GM12878 (cell line): ENCODE data around the gene DOCK1. TPM values are rescaled to one million over a fixed set of nuclear protein-coding genes. Genes with fewer than 3 reads are reported as not detected.

ENCODE experiments used
- ATAC-seq: fragments of 200-7000 bp; cut with Tn5 transposase; 3 replicates; pipeline ENCODE4 v1.9.1; 2020; ENCODE audit warnings: mild to moderate bottlenecking, moderate library complexity
- BruUV-seq: library from RNA; stranded (reverse); fragments of 400-500 nt; replicated peaks from 2 replicates; lab custom pipeline; 2021; lab: Mats Ljungman, UMichigan
- CTCF ChIA-PET: fragments of 300-600 bp; sonication (Branson Sonifier 250); formaldehyde crosslinking; extraction: SDS; loops from one replicate; lab custom pipeline; 2021; ENCODE audit warnings: inconsistent platforms; lab: Yijun Ruan, JAX
- POLR2A ChIA-PET: fragments of 350-600 bp; formaldehyde crosslinking; extraction: SDS; loops from one replicate; lab custom pipeline; 2021; ENCODE audit warnings: inconsistent platforms; lab: Charles Lee
- RAD21 ChIA-PET: fragments of 300-600 bp; sonication (Branson Sonifier 250); formaldehyde crosslinking; loops from one replicate; lab custom pipeline; 2023; ENCODE audit warnings: antibody characterized with exemption; ENCODE audit not compliant: unreplicated experiment; lab: Charles Lee
- SMC1A ChIA-PET: fragments of 300-600 bp; sonication (Branson Sonifier 250); formaldehyde crosslinking; loops from one replicate; lab custom pipeline; 2023; ENCODE audit not compliant: unreplicated experiment, uncharacterized antibody; lab: Charles Lee
- DNase-seq: peaks from one replicate; pipeline ENCODE4 v3.0.0-alpha.2; 2011; ENCODE audit warnings: low read depth, low spot score
- FAIRE-seq: peaks from 3 replicates; lab custom pipeline; 2011; peaks lifted over from hg19 to GRCh38; lab: Jason Lieb, UNC
- H2AFZ ChIP-seq: 2 replicates; pipeline ENCODE4 v1.6.0; 2011; ENCODE audit warnings: low read depth, low read length, control low read depth; ENCODE audit not compliant: control insufficient read depth
- H3K27ac ChIP-seq: 2 replicates; pipeline ENCODE4 v1.5.1; 2011; ENCODE audit warnings: control low read depth; ENCODE audit not compliant: control insufficient read depth, insufficient read depth
- H3K27me3 ChIP-seq, 2 experiments: replicated peaks in 1 of 2; 2 replicates each; pipeline versions ENCODE4 v1.6.0 to v1.6.1; 2011; ENCODE audit warnings: low read length in 1 of 2; ENCODE audit not compliant: control insufficient read depth in 2 of 2, insufficient read depth in 2 of 2
- H3K36me3 ChIP-seq, 2 experiments: 2 replicates each; pipeline ENCODE4 v1.5.1; 2011; ENCODE audit warnings: low read length in 1 of 2; ENCODE audit not compliant: control insufficient read depth in 2 of 2, insufficient read depth in 2 of 2
- H3K4me1 ChIP-seq: 2 replicates; pipeline ENCODE4 v1.6.1; 2011; ENCODE audit warnings: mild to moderate bottlenecking, low read length, moderate library complexity, mixed read lengths; ENCODE audit not compliant: control insufficient read depth, insufficient read depth
- H3K4me2 ChIP-seq: 2 replicates; pipeline ENCODE4 v1.6.0; 2011; ENCODE audit warnings: control low read depth; ENCODE audit not compliant: control insufficient read depth, insufficient read depth
- H3K4me3 ChIP-seq: fragments of 200-600 bp; sonication (generic); 2 replicates; pipeline ENCODE4 v1.5.1; 2016
- H3K79me2 ChIP-seq: 2 replicates; pipeline ENCODE4 v1.6.0; 2011; ENCODE audit warnings: low read length; ENCODE audit not compliant: control insufficient read depth, insufficient read depth
- H3K9ac ChIP-seq: 2 replicates; pipeline ENCODE4 v1.8.0; 2011; ENCODE audit warnings: low read length, control low read depth, mixed read lengths; ENCODE audit not compliant: control insufficient read depth, insufficient read depth
- H3K9me3 ChIP-seq: replicated peaks from 3 replicates; pipeline ENCODE4 v1.5.1; 2011; ENCODE audit warnings: mild to moderate bottlenecking, low read length; ENCODE audit not compliant: control insufficient read depth, insufficient read depth
- H4K20me1 ChIP-seq: 2 replicates; pipeline ENCODE4 v1.6.0; 2011; ENCODE audit not compliant: control insufficient read depth, insufficient read depth
- BHLHE40 ChIP-seq, 2 experiments: fragments of 450-650 bp in 1 of 2; IDR thresholded peaks; 2 replicates each; pipeline ENCODE4 v1.6.1; 2011 to 2017; ENCODE audit warnings: low read depth in 2 of 2, borderline replicate concordance in 1 of 2, improper control_type of control experiment in 1 of 2, low read length in 1 of 2, mild to moderate bottlenecking in 1 of 2
- LARP7 ChIP-seq: fragments of 450-650 bp; IDR thresholded peaks from 2 replicates; pipeline ENCODE4 v1.6.1; 2017; ENCODE audit warnings: mild to moderate bottlenecking
- NR2C2 ChIP-seq: IDR thresholded peaks from 2 replicates; pipeline ENCODE4 v1.6.1; 2011; ENCODE audit warnings: borderline replicate concordance, low read depth; ENCODE audit not compliant: control insufficient read depth, insufficient read length
- SREBF1 ChIP-seq: IDR thresholded peaks from 2 replicates; pipeline ENCODE4 v1.6.1; 2012; ENCODE audit warnings: mild to moderate bottlenecking, low read length
- TAF1 ChIP-seq: IDR thresholded peaks from 2 replicates; pipeline ENCODE4 v1.6.1; 2011; ENCODE audit warnings: mild to moderate bottlenecking, low read depth, low read length, borderline replicate concordance
- ZBED1 ChIP-seq: IDR thresholded peaks from 2 replicates; pipeline ENCODE4 v1.6.1; 2016; ENCODE audit warnings: borderline replicate concordance
- WGBS: methylation state at CpG from one replicate; pipeline ENCODE4 v1.1.6; 2016; ENCODE audit warnings: low lambda C conversion rate; ENCODE audit not compliant: insufficient replicate concordance, insufficient coverage; ENCODE audit errors: missing lambda C conversion rate; 5-methylcytosine and 5-hydroxymethylcytosine counted together
- in situ Hi-C: fragments of 300-500 bp; cut with MboI; formaldehyde crosslinking; loops from 9 replicates; pipeline ENCODE4 v1.14.3; 2018; ENCODE audit warnings: mixed read lengths
- intact Hi-C: fragments of 100-400 bp; cut with micrococcal nuclease; formaldehyde crosslinking; loops from one replicate; pipeline ENCODE4 v1.14.2; 2022; ENCODE audit not compliant: unreplicated experiment
- polyA plus RNA-seq, 11 experiments: library from polyadenylated mRNA; depleted of rRNA in 4 of 11; unstranded in 6 of 11; stranded (reverse) in 5 of 11; fragments of >200 nt; fragmentation: Nextera tagmentation in 4 of 11; fragmentation: Illumina TruSeq in 1 of 11; extraction: Ambion mirVana in 4 of 11; extraction: Trizol in 1 of 11; gene quantifications; 1 replicate in 1 of 11; 2 replicates in 10 of 11; pipeline versions ENCODE4 v1.2.1 to v1.2.3, GENCODE V29; 2011 to 2016; ENCODE audit warnings: inconsistent platforms in 2 of 11, missing spikeins in 2 of 11, low read depth in 1 of 11
- total RNA-seq, 4 experiments: library from RNA; depleted of rRNA in 3 of 4; stranded (reverse); fragments of >200 nt in 3 of 4; fragmentation: Illumina TruSeq in 1 of 4; extraction: Trizol in 1 of 4; gene quantifications; 2 replicates each; pipeline versions ENCODE4 v1.2.1 to v1.2.3, GENCODE V29; 2013 to 2021
- TF ChIP-seq, protein P1 (sequence below): IDR thresholded peaks from 2 replicates; pipeline ENCODE4 v1.6.1; 2011; ENCODE audit warnings: low read depth, mild to moderate bottlenecking, low read length, moderate library complexity, borderline replicate concordance; ENCODE audit errors: extremely low read depth

DOCK1 gene
- total and polyA plus RNA-seq, 10 of the 15 experiments (the other 5 are each of a cell fraction or from before 2014, with no cell fraction given) = 0.05 to 0.18 TPM; not detected in 8

DNA sequence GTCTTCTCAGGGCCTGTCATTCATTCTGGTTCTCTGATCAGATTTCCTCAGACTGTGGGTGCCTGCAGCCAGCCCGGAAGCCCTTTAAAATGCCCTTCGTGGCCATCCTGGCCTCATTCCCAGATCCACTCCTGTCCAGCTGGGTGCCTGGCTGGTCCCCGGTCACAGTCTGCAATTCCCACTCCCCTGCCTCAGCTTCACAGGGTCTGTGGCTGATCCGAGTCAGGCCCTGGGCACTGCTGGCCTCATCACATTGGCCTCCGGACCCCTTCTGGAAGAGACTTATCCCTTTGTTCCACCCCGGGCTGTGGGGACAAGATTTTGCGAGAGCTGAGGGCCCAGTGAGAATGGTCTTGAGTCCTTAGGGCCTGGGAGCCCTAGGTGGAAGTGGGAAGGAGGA, 12.1 kb downstream of the DOCK1 start:
- H3K9me3 ChIP-seq = no peaks in the 10 kb centered on the region; the same call in 2 of the 3 replicates
- 32% methylated on average over 7 of the region's 7 CpGs for WGBS
- ChIA-PET CTCF (no interaction called here), RAD21 (no interaction called here)
- no peaks in the 10 kb centered on the region for H3K36me3 ChIP-seq
- H3K4me2 ChIP-seq = no peak overlapping the region
- no peaks in the 10 kb centered on the region for H3K79me2 ChIP-seq
- FAIRE-seq = no peak
- TF ChIP-seq, protein P1, sequence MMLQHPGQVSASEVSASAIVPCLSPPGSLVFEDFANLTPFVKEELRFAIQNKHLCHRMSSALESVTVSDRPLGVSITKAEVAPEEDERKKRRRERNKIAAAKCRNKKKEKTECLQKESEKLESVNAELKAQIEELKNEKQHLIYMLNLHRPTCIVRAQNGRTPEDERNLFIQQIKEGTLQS = no peak
- TF ChIP-seq SREBF1 (no peak), ZBED1 (no peak), BHLHE40 (IDR thresholded peaks at IDR 0.05; ENCODE audit: borderline replicate concordance in 1 of 2, low read depth in 2 of 2, low read length in 1 of 2) (no peak), TAF1 (no peak), NR2C2 (no peak), LARP7 (no peak)
- TF ChIP-seq, all 136 proteins: peak for 0
- SMC1A ChIA-PET = no interaction called here
- intact Hi-C loops (no loop called here), in situ Hi-C loops (no loop called here)
- Histone ChIP-seq H3K4me3 (no peak overlapping the region), H2AFZ (no peak overlapping the region), H4K20me1 (no peaks in the 10 kb centered on the region), H3K27me3 (no peaks in the 10 kb centered on the region), H3K27ac (no peak overlapping the region), H3K4me1 (no peaks in the 10 kb centered on the region), H3K9ac (no peak overlapping the region)
- POLR2A ChIA-PET = no interaction called here
- DNase-seq (no peak), ATAC-seq (no peak)
- no TSS peak for BruUV-seq
